Vagina (tissue), 2 donors: Measurements from ENCODE around the gene DND1.

Experiments
- CTCF ChIP-seq, 3 experiments: fragments of 450-650 bp in 2 of 3; fragments of 200-600 bp in 1 of 3; sonication (generic) in 1 of 3; IDR thresholded peaks; one replicate each; pipeline ENCODE4 v1.5.1; 2017 to 2019; ENCODE audit warnings: antibody characterized with exemption in 3 of 3, mild to moderate bottlenecking in 2 of 3, moderate library complexity in 2 of 3
- POLR2A ChIP-seq, 2 donors: fragments of 450-650 bp; IDR thresholded peaks; one replicate each; pipeline ENCODE4 v1.6.1; 2017; ENCODE audit warnings: antibody characterized with exemption in 2 of 2, mild to moderate bottlenecking in 2 of 2, moderate library complexity in 2 of 2
- POLR2AphosphoS5 ChIP-seq, 2 donors: sonication (generic); formaldehyde crosslinking; IDR thresholded peaks; one replicate each; pipeline ENCODE4 v1.9.0; 2017; ENCODE audit warnings: antibody characterized with exemption in 2 of 2, mild to moderate bottlenecking in 2 of 2, low read depth in 1 of 2; ENCODE audit not compliant: insufficient read depth in 1 of 2

- no peak for TF ChIP-seq CTCF (IDR thresholded peaks at IDR 0.05)
- no peak for TF ChIP-seq POLR2A (IDR thresholded peaks at IDR 0.05)
- no peak for TF ChIP-seq POLR2AphosphoS5 (IDR thresholded peaks at IDR 0.05; ENCODE audit: insufficient read depth in 1 of 2, low read depth in 1 of 2)
These were observed 42.9 kb downstream of the DND1 start for GRCh38 chr5:140630292-140631035.
